ENCODE measurements around the gene ZIC5. TPM values are rescaled to one million over a fixed set of nuclear protein-coding genes. Genes with fewer than 3 reads are reported as not detected.

The ZIC5 gene
- total RNA-seq, 2 experiments from 2014 or later: not detected

DNA sequence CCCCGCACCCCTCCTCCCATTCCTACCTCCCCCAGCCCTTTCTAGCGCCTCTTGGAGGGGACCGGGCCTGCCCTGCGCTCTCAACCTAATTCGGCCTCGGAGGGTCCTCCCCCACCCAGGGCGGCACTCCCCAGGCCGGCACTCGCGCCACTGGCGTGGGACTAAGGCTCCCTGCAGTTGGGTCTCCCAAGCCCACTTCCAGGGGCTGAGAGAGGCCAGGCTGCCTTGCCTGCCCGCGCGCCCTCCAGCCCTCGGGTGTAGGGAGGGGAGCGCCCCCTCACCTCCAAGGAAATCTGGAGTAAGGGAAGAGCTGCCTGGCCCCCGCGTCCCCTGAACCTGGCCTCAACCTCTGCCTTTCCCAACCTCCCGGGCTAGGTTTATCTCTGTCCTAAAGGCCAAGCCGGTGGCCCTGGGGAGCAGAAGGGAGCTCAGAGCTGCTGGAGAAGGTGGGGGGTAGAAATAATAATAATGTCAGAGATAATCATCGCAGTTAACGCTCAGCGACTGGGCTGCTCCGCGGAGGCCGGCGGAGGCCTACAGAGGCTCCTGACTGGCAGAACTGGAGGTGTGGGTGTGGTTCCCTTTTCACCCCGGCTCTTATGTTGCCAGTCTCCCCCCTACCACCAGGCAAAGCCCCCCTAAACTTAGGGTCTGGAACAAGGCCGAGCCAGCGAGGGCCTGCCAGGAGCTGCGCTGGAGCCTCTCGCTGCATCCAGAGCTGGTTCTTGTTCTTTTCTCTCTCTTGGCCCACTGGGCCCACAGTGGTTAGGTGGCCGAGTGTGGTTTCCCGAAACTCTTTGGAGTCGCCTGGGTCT lies 19.7 kb upstream of the ZIC5 start:
- peaks cover 96% of the 10 kb centered on the region for H3K27me3 Mint-ChIP-seq
- no peak for ATAC-seq (ENCODE audit: low read depth)
- POLR2A ChIA-PET: no interaction called here
- no peak overlapping the region for H3K4me3 Mint-ChIP-seq
- peak; percentile 31 for DNase-seq
- no peaks in the 10 kb centered on the region for H3K36me3 Mint-ChIP-seq
- H3K4me1 Mint-ChIP-seq: peaks cover 21% of the 10 kb centered on the region
- H3K27ac Mint-ChIP-seq: no peak overlapping the region
- H3K9me3 Mint-ChIP-seq: no peaks in the 10 kb centered on the region

GRCh38 chr13:99990126-99990977 lies 18.8 kb upstream of the ZIC5 start:
- DNase-seq (peak; percentile 35), ATAC-seq (ENCODE audit: low read depth) (no peak)
- POLR2A ChIA-PET: no interaction called here
- peaks cover 95% of the 10 kb centered on the region for H3K27me3 Mint-ChIP-seq
- peaks cover 19% of the 10 kb centered on the region for H3K4me1 Mint-ChIP-seq
- no peak overlapping the region for H3K27ac Mint-ChIP-seq
- peak overlapping the region; percentile 10 for H3K4me3 Mint-ChIP-seq
- no peaks in the 10 kb centered on the region for H3K36me3 Mint-ChIP-seq
- H3K9me3 Mint-ChIP-seq: no peaks in the 10 kb centered on the region

GRCh38 chr13:99989276-99990125 lies 17.9 kb upstream of the ZIC5 start:
- H3K36me3 Mint-ChIP-seq: no peaks in the 10 kb centered on the region
- H3K4me3 Mint-ChIP-seq: peak overlapping the region; percentile 10
- H3K4me1 Mint-ChIP-seq: peaks cover 19% of the 10 kb centered on the region
- peak overlapping the region; percentile 21 for H3K27ac Mint-ChIP-seq
- no peak for ATAC-seq (ENCODE audit: low read depth)
- POLR2A ChIA-PET: no interaction called here
- H3K9me3 Mint-ChIP-seq: no peaks in the 10 kb centered on the region
- H3K27me3 Mint-ChIP-seq: peaks cover 90% of the 10 kb centered on the region
- DNase-seq: peak; percentile 39

DNA sequence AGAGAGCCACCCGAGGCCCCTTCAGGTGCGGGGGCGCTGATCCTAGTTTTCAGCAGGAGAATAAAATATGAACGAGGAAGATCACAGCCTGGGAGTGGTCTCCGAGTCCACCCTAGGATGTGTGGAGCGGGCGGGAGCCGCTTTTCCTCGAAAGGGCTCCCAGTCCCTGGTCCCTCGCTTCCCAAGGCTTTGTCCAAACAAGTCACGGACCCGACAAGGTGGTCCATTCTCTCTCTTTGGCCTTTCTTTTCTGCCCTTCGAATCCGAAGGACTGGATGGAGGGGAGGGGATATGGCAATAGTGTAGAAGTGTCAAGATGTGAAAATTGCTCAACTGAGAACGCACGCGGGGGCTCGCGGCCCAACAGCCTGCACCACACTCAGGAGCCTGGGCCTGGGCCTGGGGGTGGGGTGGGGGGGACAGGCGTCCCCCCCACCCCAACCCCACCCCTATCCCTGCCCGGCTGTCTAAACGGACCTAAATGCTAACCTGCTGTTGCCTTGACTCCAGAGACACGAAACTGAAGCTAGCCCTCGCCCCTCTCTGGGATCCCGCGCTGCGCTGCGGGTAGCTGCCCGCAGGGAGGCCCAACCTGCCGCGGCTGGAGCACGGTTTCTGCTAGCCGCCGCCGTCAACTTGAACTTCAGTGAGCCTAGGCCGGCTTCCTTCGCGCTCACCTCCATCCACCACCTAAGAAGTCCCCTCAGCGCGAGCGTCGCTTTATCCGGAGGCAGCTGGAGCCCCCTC lies 17.1 kb upstream of the ZIC5 start:
- POLR2A ChIA-PET: no interaction called here
- ATAC-seq (ENCODE audit: low read depth) (no peak), DNase-seq (peak; percentile 35)
- Mint-ChIP-seq H3K4me3 (no peak overlapping the region), H3K27me3 (peaks cover 90% of the 10 kb centered on the region), H3K9me3 (no peaks in the 10 kb centered on the region), H3K4me1 (peaks cover 25% of the 10 kb centered on the region), H3K36me3 (no peaks in the 10 kb centered on the region), H3K27ac (no peak overlapping the region)

- DNase-seq (no peak), ATAC-seq (ENCODE audit: low read depth) (no peak)
- no peak overlapping the region for H3K4me3 Mint-ChIP-seq
- H3K4me1 Mint-ChIP-seq: peaks cover 28% of the 10 kb centered on the region
- POLR2A ChIA-PET: no interaction called here
- no peak overlapping the region for H3K27ac Mint-ChIP-seq
- H3K36me3 Mint-ChIP-seq: no peaks in the 10 kb centered on the region
- H3K27me3 Mint-ChIP-seq: peaks cover 89% of the 10 kb centered on the region
- no peaks in the 10 kb centered on the region for H3K9me3 Mint-ChIP-seq
Observed at GRCh38 chr13:99987154-99988019, 15.8 kb upstream of the ZIC5 start.

DNA sequence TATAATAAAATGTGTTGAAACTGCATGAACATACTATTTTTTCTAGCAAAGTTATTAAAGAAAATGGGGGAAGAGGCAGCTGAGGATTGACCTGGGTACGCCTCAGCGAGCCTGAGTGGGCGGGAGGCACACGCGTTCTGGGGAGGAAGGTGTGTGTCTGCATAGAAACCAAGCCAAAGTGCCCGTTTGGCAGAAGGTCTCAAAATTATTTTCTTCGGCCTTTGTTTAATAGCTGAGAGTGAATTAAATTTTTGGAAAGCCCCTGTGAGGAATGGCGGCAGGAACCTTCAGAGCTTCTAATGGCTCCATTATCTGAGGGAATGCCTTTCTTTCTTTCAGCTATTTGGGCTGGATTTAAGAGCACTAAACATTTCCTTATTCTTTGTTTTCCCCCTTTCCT lies 15.2 kb upstream of the ZIC5 start:
- H3K9me3 Mint-ChIP-seq: no peaks in the 10 kb centered on the region
- POLR2A ChIA-PET: no interaction called here
- peaks cover 82% of the 10 kb centered on the region for H3K27me3 Mint-ChIP-seq
- no peaks in the 10 kb centered on the region for H3K36me3 Mint-ChIP-seq
- ATAC-seq (ENCODE audit: low read depth) (no peak), DNase-seq (no peak)
- H3K4me3 Mint-ChIP-seq: no peak overlapping the region
- H3K27ac Mint-ChIP-seq: no peak overlapping the region
- H3K4me1 Mint-ChIP-seq: peaks cover 27% of the 10 kb centered on the region

- POLR2A ChIA-PET: no interaction called here
- Mint-ChIP-seq H3K9me3 (no peaks in the 10 kb centered on the region), H3K27me3 (peaks cover 76% of the 10 kb centered on the region), H3K4me1 (peaks cover 25% of the 10 kb centered on the region), H3K36me3 (no peaks in the 10 kb centered on the region), H3K4me3 (no peak overlapping the region), H3K27ac (peak overlapping the region; percentile 23)
- ATAC-seq (ENCODE audit: low read depth): no peak
- DNase-seq: no peak
Observed at GRCh38 chr13:99985886-99986527, 14.4 kb upstream of the ZIC5 start.

DNA sequence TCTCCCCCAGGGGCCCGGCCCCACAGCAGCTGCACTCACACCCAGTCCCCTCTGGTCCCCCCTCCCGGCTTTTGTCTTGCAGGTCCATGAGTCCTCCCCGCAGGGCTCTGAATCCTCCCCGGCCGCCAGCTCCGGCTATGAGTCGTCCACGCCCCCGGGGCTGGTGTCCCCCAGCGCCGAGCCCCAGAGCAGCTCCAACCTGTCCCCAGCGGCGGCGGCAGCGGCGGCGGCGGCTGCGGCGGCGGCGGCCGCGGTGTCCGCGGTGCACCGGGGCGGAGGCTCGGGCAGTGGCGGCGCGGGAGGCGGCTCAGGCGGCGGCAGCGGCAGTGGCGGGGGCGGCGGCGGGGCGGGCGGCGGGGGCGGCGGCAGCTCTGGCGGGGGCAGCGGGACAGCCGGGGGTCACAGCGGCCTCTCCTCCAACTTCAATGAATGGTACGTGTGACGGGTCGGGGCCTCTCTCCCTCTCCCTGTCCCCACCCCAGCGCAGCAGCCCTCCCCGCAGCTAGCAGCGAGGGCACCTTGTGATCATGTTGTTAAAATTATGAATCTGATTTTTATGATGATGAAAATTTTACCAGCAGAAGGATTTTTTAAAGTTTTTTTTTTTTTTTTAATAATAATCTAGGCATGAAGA lies 13.8 kb upstream of the ZIC5 start:
- Mint-ChIP-seq H3K36me3 (no peaks in the 10 kb centered on the region), H3K9me3 (no peaks in the 10 kb centered on the region), H3K27me3 (peaks cover 71% of the 10 kb centered on the region), H3K4me1 (peaks cover 25% of the 10 kb centered on the region), H3K4me3 (no peak overlapping the region), H3K27ac (no peak overlapping the region)
- DNase-seq (peak; percentile 44), ATAC-seq (ENCODE audit: low read depth) (no peak)
- POLR2A ChIA-PET: no interaction called here

GRCh38 chr13:99984461-99985240 lies 13.1 kb upstream of the ZIC5 start:
- Mint-ChIP-seq H3K27ac (peak overlapping the region; percentile 64), H3K27me3 (peaks cover 65% of the 10 kb centered on the region), H3K4me1 (peaks cover 19% of the 10 kb centered on the region), H3K36me3 (no peaks in the 10 kb centered on the region), H3K9me3 (no peaks in the 10 kb centered on the region), H3K4me3 (no peak overlapping the region)
- POLR2A ChIA-PET: no interaction called here
- DNase-seq (peak; percentile 49), ATAC-seq (ENCODE audit: low read depth) (no peak)

DNA sequence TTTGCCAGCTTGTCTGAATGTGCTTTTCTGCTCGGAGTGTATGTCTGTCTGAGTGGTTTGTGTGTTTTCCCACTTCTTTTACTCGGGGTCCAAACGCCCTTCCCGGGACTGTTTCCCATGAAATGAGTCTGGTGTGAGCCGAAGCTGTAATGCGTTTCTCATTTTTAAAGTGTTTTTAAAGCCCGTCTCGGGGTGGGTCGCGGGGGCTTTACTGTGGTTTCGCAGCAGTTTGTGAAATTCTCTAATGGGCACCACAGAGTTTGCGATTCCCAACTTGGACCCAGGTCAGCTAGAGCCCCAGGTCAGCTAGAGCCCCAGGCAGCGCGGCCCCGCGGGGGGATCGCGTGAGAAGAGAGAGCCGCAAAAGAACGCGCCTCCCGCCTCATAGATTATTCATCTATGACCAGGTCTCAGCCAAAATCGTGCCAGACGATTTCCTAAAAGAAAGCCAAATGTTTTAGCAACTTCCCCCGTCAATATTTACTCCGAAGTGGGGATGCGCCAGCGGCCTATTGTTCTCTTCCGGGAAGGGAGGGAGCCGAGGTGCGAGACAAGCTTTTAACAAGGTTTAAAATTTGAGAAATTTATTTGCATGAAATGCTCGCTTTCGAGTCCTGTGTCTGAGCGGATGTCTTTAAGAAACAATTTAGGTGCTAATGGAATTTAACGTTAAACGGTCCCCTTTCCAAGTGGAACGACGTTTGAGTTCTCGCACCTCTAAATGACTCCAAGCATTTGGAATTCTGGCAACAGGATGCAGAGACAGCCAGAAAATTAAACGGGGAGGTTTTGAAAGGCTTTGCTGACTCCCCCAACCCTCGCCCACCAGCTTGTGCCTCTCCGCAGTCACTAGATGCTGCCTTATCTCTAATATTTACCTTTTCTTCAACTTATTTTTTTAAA lies 12.2 kb upstream of the ZIC5 start:
- ATAC-seq (ENCODE audit: low read depth) (no peak), DNase-seq (no peak)
- H3K36me3 Mint-ChIP-seq: no peaks in the 10 kb centered on the region
- peaks cover 20% of the 10 kb centered on the region for H3K4me1 Mint-ChIP-seq
- H3K9me3 Mint-ChIP-seq: no peaks in the 10 kb centered on the region
- peak overlapping the region; percentile 32 for H3K4me3 Mint-ChIP-seq
- H3K27me3 Mint-ChIP-seq: peaks cover 64% of the 10 kb centered on the region
- POLR2A ChIA-PET: no interaction called here
- H3K27ac Mint-ChIP-seq: peak overlapping the region; percentile 64
